ENCODE measurements around the gene NDUFA3.

- TF ChIP-seq CTCF (IDR thresholded peaks at IDR 0.05) = no peak
- no peak for TF ChIP-seq POLR2A (IDR thresholded peaks at IDR 0.05)
Measured at GRCh38 chr19:54128796-54129616, 26.4 kb downstream of the NDUFA3 start.

All from Peyer's patch (tissue), 4 donors.